Measurements from ENCODE around the gene SLC24A3. TPM values are rescaled to one million over a fixed set of nuclear protein-coding genes. Genes with fewer than 3 reads are reported as not detected.
A peak's percentile ranks its signal among the peaks of the same experiment; 100 is the strongest.

SLC24A3 gene
- total RNA-seq, 1 donor from 2014 or later, result 0.08 TPM

DNA sequence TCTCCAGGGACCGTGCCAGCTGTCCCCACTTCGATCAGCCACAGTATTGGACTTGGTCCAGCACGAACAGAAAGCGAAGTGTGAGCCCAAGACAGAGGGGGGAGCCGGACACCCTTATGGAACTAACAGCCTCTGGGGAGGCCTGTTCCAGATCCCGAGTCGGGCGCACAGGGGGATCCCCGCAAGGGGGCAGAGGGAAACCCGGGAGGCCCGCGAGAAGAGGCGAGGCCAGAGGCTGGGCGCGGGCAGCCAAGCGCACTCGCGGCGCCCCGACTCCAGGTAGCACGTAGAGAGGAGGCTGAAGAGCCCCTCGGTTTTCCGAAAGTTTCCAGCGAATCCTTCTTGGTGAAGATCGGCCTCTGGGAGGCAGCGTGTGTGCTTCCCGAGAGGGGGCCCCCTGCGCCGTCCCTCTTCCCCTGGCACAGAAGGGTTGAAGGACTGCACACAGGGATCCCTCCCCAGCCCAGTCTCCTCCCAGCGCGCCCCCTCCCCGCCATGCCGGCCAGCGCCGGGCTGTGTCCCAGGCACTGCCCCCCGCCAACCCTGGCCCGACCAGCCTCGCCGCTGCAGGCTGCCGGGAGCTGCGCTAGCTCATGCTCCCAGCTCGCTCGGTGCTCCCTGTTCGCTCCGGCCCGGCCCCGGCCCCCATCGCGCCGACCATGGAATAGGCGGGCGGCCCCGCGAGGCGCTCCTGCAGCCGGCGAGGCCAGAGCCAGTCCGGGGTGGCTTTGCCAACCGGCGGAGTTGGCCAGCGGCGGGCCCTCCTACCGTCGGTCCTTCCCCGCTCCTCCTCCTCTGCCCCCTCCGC, 577 bp upstream of the SLC24A3 start:
- TF ChIP-seq, protein P1, sequence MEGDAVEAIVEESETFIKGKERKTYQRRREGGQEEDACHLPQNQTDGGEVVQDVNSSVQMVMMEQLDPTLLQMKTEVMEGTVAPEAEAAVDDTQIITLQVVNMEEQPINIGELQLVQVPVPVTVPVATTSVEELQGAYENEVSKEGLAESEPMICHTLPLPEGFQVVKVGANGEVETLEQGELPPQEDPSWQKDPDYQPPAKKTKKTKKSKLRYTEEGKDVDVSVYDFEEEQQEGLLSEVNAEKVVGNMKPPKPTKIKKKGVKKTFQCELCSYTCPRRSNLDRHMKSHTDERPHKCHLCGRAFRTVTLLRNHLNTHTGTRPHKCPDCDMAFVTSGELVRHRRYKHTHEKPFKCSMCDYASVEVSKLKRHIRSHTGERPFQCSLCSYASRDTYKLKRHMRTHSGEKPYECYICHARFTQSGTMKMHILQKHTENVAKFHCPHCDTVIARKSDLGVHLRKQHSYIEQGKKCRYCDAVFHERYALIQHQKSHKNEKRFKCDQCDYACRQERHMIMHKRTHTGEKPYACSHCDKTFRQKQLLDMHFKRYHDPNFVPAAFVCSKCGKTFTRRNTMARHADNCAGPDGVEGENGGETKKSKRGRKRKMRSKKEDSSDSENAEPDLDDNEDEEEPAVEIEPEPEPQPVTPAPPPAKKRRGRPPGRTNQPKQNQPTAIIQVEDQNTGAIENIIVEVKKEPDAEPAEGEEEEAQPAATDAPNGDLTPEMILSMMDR (IDR thresholded peaks at IDR 0.05; ENCODE audit: insufficient read depth, low read length, poor library complexity, severe bottlenecking), result no peak
- no peak overlapping the region for H3K4me3 ChIP-seq (ENCODE audit: low read depth, low read length)
- DNase-seq (ENCODE audit: low read depth), result no peak
- peaks cover 32% of the 10 kb centered on the region for H3K27me3 ChIP-seq (ENCODE audit: control insufficient read depth, insufficient read depth, low read length)
- H3K36me3 ChIP-seq (ENCODE audit: control insufficient read depth, insufficient read depth, low read length), result no peaks in the 10 kb centered on the region

DNA sequence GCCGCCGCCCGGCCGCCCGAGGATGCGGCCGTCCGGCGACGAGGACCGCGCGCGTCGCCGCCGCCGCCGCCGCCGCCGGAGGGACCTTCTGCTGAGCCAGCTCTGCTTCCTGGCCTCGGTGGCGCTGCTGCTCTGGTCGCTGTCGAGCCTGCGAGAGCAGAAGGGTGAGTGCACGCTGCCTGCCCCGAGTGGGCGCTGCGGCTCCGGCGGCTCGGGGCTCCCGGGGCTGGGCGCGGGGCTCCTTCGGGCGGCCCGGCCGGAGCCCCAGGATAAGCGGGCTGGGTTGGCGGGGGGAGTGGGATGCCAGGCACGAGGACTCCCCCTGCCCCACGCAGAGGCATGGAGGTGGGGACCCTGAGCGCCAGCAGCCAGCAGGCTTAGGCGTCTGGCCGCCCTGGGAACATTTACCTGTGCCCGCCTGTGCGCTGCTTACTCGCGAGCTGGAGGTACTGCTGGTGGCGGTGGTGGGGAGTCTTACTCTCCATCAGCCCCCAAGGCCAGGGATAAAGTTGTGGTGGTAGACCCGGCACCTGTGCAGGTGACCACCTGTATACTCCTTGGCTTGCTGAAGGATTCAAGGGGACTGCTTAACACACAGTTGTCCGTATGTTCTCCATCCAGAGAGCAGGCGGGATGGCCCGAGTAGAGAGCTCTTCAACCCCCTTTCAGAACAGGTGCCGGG, 520 bp downstream of the SLC24A3 start:
- H3K27me3 ChIP-seq (ENCODE audit: control insufficient read depth, insufficient read depth, low read length), result peaks cover 32% of the 10 kb centered on the region
- peak; percentile 2 for DNase-seq (ENCODE audit: low read depth)
- TF ChIP-seq, protein P1 (IDR thresholded peaks at IDR 0.05; ENCODE audit: insufficient read depth, low read length, poor library complexity, severe bottlenecking), result no peak
- H3K36me3 ChIP-seq (ENCODE audit: control insufficient read depth, insufficient read depth, low read length), result no peaks in the 10 kb centered on the region
- no peak overlapping the region for H3K4me3 ChIP-seq (ENCODE audit: low read depth, low read length)

DNA sequence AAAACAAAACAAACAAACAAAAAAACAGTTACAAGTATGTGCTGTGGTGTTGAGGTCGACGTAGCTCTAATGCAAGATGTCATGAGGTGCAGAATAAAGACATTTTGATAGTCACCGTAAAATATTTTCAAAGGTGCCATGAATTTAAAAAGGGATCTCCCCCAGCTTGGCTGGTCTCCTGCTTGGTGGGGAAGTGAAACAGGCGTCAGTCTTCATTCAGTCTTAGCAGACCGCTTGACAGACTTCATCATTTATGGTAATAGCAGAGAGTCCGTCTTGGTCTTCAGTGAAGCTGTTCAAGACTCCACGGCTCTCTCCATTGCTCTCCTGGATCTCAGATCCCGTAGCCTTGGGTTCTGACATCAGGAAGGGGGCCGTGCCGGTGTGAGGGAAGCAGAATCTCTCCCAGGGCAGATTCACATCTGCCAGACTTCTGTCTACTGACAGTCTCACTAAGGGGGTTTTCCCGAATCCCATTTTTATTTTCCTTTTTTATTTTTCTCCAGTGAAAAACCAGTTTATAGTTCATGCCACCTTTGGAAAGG, 1.6 kb downstream of the SLC24A3 start:
- no peak for DNase-seq (ENCODE audit: low read depth)
- no peak overlapping the region for H3K4me3 ChIP-seq (ENCODE audit: low read depth, low read length)
- H3K27me3 ChIP-seq (ENCODE audit: control insufficient read depth, insufficient read depth, low read length), result peaks cover 32% of the 10 kb centered on the region
- TF ChIP-seq, protein P1 (IDR thresholded peaks at IDR 0.05; ENCODE audit: insufficient read depth, low read length, poor library complexity, severe bottlenecking), result no peak
- H3K36me3 ChIP-seq (ENCODE audit: control insufficient read depth, insufficient read depth, low read length), result no peaks in the 10 kb centered on the region

DNA sequence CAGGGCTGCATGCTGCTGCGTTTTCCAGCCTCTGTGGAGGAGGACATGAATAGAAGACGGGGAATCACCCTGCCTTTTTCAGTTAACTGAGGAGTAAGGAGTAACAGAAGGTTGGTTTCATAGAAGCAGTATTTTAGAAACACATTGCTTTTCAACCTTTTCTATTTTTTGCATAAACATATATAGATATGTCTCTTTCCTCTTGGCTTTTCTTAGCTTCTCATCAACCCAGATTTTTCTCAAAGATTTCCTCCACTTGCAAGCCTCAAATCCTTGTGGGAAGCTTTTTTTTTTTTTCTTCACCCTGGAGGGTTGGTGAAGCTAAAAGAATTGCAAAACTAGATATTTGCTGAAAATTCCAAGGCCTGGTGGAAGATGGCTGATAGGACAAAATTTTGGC, 6.0 kb downstream of the SLC24A3 start:
- Histone ChIP-seq H3K36me3 (ENCODE audit: control insufficient read depth, insufficient read depth, low read length) (no peaks in the 10 kb centered on the region), H3K27me3 (ENCODE audit: control insufficient read depth, insufficient read depth, low read length) (peaks cover 7% of the 10 kb centered on the region), H3K4me3 (ENCODE audit: low read depth, low read length) (no peak overlapping the region)
- no peak for DNase-seq (ENCODE audit: low read depth)
- TF ChIP-seq, protein P1 (IDR thresholded peaks at IDR 0.05; ENCODE audit: insufficient read depth, low read length, poor library complexity, severe bottlenecking), result no peak

DNA sequence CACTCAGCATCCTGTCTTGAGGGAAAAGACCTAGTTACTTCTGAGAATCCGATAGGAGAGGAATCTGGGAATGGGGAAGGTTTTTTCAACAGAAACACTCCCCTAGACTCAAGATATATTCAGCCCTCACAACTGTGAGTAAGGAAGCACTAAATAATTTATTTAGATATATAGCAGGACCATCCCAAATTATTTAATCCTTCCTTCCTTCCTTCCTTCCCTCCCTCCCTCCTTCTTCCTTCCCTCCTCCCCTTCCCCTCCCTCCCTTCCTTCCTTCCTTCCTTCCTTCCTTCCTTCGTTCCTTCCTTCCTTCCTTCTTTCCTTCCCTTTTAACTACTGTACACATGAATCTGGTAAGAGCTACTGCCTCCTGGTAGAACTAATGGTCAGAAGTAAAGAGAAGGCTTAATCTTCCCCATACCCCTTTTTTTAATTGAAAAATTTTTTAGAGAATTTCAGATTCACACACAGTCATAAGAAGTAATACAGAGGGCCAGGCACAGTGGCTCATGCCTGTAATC, 10.1 kb downstream of the SLC24A3 start:
- no peak for DNase-seq (ENCODE audit: low read depth)
- Histone ChIP-seq H3K36me3 (ENCODE audit: control insufficient read depth, insufficient read depth, low read length) (no peaks in the 10 kb centered on the region), H3K27me3 (ENCODE audit: control insufficient read depth, insufficient read depth, low read length) (no peaks in the 10 kb centered on the region), H3K4me3 (ENCODE audit: low read depth, low read length) (no peak overlapping the region)
- TF ChIP-seq, protein P1 (IDR thresholded peaks at IDR 0.05; ENCODE audit: insufficient read depth, low read length, poor library complexity, severe bottlenecking), result no peak
